ENCODE measurements around the gene TSPAN9. TPM values are rescaled to one million over a fixed set of nuclear protein-coding genes. Genes with fewer than 3 reads are reported as not detected.

The TSPAN9 gene
- total RNA-seq, 4 donors from 2014 or later: 9.9 to 47.3 (median 15.4) TPM

DNA sequence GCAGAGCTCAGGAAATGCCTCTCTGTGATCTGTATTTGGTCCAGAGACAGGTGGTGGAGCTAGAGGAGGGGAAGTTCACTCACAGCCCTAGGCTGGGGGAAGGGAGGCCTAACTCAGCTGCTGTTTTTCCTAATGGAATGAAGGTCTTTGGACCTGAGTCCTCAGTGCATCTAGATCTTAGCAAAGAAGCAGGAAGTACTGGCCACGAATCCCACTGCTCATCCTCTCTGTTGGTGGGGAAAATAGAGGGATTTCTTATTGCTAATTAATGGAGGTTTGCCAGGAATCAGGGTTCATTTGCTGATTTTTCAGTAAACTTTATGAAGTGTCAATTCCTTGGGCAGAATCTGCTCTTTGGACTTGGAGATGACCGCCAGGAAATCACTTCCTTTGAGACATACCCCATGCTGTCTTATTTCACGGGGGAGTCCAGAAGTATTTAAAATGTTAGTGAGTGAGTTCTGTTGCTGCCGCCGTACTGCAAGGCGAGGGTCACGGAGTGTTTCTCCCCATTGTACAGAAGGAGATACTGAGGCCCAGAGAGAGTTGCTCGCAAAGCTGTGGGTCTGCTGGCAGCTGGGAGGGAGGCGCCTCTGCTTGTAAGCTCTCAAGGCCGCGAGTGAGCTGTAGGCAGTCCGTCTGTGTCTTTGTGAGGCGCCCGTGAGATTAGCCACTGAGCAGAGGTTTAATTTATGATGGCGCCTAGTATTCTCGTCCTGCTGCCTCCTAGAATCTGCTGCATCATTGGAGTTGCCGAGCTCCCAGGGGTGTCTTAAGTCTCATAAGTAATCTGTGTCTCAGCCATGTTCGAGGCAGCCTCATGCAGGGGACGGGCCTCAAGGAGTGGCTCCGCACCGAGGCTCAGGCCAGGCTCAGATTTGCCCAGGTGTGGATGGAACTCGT is 88.2 kb downstream of the TSPAN9 start:
- TF ChIP-seq, protein P1, sequence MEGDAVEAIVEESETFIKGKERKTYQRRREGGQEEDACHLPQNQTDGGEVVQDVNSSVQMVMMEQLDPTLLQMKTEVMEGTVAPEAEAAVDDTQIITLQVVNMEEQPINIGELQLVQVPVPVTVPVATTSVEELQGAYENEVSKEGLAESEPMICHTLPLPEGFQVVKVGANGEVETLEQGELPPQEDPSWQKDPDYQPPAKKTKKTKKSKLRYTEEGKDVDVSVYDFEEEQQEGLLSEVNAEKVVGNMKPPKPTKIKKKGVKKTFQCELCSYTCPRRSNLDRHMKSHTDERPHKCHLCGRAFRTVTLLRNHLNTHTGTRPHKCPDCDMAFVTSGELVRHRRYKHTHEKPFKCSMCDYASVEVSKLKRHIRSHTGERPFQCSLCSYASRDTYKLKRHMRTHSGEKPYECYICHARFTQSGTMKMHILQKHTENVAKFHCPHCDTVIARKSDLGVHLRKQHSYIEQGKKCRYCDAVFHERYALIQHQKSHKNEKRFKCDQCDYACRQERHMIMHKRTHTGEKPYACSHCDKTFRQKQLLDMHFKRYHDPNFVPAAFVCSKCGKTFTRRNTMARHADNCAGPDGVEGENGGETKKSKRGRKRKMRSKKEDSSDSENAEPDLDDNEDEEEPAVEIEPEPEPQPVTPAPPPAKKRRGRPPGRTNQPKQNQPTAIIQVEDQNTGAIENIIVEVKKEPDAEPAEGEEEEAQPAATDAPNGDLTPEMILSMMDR (IDR thresholded peaks at IDR 0.05; ENCODE audit: low read depth): no peak

DNA sequence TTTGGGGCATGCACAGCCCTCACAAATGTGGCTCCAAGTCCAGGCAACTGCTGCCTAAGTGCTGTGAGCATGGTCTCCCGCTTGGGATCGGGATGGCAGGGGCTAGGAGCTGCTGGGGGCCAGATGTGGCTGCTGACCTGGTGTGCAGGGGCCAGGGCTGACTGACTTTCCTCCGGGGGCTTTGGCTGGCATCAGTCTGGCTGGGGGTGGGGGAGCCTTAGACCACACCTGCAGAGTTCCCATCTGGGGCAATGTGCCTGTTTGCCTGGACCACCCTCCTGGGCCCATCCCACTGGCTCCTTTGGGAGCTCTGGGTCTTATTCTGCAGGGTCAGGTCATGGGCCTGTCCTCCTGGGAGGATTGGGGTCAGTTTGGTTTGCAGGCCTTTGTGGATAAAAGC is 90.5 kb downstream of the TSPAN9 start:
- TF ChIP-seq, protein P1 (IDR thresholded peaks at IDR 0.05; ENCODE audit: low read depth): no peak

DNA sequence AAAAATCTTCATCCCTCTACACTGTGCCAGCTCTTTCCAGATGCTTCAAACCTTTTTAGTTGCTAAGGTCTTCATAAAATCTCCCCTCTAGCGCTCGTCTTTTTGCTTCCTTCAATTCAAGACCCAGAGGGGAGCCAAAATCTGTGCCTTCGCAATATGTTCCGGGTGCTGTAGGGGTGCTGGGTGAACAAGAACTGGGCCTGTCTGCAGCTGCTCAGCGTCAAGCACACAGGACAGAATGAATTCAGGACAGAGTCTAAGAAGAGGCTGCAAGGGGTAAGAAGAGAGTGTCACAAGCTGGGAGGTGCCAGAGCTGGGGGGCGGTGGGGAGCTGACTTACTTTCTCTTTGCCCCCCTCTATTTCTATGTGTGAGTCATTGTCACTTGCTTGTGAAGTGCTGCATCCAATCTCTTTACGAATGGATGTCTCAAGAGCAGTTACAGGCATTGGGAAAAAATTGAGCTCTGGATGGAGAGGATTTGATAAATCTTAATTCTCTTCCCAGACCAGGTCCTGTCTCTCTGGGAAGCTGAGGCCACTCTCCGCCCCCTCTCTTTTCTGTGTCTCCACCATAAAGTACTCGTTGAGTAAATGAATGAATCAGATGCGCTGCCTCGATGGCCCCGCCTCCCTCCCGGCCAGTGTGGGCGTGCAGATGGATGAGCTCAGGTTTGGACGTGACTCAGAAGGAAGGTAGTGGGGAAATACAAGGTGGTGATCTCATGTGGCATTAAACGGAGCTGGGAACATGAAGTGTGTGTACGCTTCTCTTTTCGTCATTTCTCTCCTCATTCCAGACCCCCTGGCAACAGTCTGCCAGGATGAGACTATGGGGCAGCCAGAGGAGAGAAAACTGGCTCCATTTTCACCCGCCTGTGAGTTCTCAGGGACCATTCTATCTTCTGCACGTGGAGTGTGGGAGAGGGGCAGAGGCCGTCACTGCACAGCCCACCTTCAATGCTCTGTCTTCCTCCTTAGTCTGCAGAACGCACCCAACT is 91.3 kb downstream of the TSPAN9 start:
- TF ChIP-seq, protein P1 (IDR thresholded peaks at IDR 0.05; ENCODE audit: low read depth): no peak

DNA sequence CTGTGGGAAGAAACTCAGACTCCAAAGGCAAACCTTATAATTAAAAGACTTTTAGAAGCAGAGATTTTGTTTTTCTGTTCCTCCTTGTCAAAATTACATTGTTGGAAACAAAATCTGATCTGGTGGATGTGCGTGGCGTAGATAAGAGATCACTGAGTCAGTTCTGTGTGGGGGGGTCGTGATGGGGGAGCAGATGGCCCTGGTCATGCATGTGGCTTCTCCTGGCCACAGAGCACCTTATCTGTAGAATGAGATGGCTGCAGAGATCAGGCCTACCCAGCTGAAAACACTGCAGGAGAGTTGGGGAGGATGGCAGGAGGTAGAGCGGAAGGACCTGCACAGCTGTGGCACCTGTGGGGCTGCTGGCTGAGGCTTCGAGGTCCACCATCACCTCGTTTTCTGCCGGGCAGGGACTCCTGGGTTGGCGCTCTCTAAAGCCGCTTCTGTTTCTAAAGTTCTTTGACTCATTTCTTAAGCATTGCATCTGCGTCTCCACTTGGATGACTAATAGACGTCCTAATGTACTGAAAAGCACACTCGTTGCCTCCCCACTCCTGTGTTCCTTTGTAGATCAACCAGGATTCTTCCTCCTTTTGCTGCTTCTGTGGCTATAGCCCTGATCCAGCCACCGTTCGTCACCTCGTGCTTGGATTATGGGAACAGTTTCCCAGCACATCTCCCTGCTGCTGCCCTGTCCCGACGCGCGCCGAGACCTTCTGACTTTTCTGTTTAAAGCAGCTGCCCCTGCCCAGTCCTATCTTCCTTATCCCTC is 93.4 kb downstream of the TSPAN9 start:
- TF ChIP-seq, protein P1 (IDR thresholded peaks at IDR 0.05; ENCODE audit: low read depth): no peak

DNA sequence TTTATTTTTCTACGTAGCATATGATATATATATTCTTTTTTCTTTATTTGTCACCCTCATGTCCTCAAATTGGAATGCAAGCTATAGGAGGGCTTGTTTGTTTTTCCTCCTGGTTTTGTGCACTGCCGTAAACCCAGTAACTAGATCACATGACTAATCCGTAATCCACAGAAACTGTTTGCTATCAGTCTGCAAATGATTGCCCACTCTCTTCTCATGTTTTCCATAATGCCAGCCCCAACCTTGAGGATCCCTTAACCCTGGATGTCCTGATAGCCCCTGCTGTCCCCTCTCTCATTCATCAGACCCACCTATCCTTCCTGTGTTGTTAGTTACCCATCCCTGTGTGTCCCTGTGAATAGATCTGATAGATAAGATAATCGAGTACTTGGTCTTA is 94.0 kb downstream of the TSPAN9 start:
- TF ChIP-seq, protein P1 (IDR thresholded peaks at IDR 0.05; ENCODE audit: low read depth): no peak

DNA sequence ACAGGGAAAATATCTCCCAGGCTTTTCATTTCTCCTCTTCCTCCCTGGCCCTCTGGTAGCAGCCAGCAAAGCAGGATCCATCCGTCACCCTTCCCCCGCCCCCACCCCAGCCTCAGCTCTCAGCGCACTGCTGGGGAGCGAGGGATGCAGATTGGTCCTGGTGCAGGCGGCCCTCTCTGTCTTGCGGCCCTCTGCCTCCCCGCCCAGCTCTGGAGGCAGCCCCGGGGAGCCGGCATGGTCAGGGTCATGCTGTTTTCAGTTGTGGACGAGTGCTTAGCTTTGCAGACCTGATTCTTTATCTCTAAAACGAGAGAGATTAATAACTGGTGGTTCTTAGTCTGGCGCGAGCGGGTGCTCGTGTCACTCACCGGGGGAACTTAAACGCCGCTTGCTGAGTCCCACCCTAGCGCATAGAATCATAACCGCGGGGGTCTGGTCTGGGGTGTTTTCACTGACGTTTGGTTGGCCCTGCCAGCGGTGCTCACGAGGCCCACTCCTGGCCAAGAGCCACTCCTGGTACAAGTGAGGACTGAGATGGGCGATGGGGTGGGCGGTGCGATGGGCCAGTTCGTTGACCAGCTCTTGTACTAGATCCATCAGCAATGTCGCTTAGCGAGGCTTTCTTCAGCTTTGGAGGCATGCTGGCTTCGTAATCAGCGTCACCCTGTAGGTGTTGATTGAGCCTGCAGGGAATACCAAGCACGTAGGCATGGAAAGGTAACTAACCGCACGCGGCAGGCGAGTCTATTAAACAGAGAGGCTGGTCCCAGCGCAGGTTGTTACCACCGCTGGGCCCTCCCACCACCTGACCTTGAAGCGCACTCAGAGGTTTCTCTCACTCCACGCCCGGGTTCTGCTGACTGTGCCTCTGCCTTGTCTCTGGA is 95.2 kb downstream of the TSPAN9 start:
- TF ChIP-seq, protein P1 (IDR thresholded peaks at IDR 0.05; ENCODE audit: low read depth): no peak
